ENCODE data around the gene KRTAP10-6.
"Not testable (repeated sequence)": the region's sequence is repeated elsewhere in the genome, so short reads cannot be mapped to it uniquely, and the experiment has no call there.

The KRTAP10-6 gene

DNA sequence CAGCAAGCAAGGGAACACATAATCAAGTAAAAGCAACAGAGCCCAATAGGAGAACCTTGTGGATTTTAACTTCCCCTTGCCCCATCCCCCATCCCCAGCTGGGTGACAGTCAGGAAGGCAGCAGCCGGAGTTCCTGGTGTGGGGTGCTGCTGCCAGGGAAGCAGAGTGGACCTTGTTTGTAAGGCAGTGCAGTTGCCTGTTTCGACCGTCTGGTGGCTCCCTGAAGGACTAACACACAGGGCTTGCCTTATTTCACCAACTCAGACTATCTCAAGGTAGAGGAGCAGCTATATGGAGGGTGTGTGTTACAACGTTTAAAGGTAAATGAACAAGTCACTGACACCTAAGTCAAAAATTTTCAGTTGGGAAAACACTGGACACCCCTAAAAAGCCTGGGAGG lies 26.2 kb upstream of the KRTAP10-6 start:
- peak in 1 of 56 donors; percentile 4 for DNase-seq

- DNase-seq = no peak
These were observed 24.8 kb upstream of the KRTAP10-6 start for GRCh38 chr21:44617071-44617501.

DNA sequence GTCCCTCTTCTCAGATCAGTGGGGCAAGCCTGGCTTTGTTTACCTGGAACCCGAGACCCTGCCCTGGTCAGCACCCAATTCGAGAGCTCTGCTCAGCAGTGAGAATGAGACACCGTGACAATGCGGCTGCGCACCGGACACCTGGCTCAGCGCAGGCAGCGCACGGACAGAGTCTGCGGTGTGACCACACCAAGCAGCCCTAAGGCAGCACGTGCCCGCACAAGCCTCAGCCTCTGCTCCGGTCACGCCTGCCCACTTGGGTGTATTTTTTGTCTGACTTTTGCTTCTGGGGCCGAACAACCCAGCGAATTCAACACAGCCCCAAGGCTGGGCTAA lies 24.3 kb upstream of the KRTAP10-6 start:
- no peak for DNase-seq

DNA sequence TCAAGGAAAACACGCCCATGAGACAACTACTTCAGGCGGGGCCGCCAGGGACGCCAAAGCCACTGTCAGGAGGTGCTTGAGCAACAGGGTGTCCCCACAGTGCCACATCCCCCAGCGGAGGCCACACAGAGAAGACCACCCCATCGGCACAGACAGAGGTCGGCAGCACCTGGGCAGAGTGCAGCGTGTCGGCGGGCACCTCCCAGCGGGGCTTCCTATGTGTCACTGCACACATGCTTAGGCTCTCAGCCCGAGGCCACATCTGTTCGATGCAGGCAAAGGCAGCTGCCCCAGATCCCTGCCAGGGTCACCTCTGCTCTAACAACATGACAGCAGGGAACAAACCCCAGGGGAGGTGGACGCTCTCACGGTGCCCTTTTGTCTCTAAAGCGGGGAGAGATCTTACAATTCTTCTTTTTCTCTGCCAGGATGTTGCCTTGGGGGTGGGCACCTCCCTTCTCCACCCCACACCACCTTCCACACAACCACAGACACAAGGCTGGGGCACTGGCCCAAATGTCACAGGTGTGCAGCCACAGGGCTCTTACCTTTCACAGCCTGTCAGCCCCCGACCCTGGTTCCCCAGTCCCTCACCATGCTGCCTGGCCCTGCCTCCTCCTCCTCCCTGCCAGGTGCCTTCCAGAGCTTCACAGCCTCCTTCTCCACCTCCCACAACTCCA lies 23.7 kb upstream of the KRTAP10-6 start:
- no peak for DNase-seq

- DNase-seq = no peak
These were observed 23.2 kb upstream of the KRTAP10-6 start for GRCh38 chr21:44615466-44615865.

- no peak for DNase-seq
These were observed 22.7 kb upstream of the KRTAP10-6 start for GRCh38 chr21:44614961-44615391.

GRCh38 chr21:44614161-44614631 lies 21.9 kb upstream of the KRTAP10-6 start:
- DNase-seq = no peak

GRCh38 chr21:44613386-44614155 lies 21.3 kb upstream of the KRTAP10-6 start:
- no peak for DNase-seq

DNA sequence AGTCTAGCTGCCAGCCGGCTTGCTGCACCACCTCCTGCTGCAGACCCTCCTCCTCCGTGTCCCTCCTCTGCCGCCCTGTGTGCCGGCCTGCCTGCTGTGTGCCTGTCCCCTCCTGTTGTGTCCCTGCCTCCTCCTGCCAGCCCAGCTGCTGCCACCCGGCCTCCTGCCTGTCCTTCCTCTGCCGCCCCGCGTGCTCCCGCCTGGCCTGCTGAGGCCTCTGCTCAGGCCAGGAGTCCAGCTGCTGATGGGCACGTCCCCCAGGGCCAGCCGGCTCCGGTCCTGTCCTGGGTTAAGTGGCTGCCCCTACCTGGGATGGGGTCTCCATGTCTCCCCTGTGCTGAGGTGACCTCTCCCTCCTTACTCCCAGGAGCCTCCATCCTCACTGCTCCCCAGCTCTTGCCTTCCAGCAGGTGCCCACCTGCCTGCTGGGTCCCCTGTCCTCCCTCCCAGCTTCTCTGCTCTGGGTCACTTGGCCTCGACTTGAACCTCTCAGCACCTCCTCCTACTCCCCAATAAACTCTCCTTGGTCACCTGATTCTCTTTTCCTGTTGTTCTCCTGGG lies 20.4 kb upstream of the KRTAP10-6 start:
- no peak for DNase-seq

DNA sequence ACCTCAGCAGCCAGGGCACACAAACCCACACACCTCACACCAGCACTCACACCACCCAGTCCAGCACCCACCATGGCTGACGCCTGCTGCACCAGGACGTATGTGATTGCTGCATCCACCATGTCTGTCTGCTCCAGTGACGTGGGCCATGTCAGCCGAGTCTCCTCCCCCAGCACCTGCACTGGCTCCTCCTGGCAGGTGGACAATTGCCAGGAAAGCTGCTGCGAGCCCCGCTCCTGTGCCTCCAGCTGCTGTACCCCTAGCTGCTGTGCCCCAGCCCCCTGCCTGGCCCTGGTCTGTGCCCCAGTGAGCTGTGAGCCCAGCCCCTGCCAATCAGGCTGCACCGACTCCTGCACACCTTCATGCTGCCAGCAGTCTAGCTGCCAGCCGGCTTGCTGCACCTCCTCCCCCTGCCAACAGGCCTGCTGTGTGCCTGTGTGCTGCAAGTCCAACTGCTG lies 19.8 kb upstream of the KRTAP10-6 start, which contains the start of gene KRTAP10-8:
TSS of gene KRTAP10-8 (plus strand) at position 51 of the 458 bp plus-strand sequence. CDS start at position 73, 22 bp downstream.
- no peak for DNase-seq

- DNase-seq = no peak
These were observed 19.2 kb upstream of the KRTAP10-6 start for GRCh38 chr21:44611551-44611950.

GRCh38 chr21:44610157-44610843 lies 18.0 kb upstream of the KRTAP10-6 start:
- DNase-seq = not testable (repeated sequence)

GRCh38 chr21:44609193-44609592 lies 16.9 kb upstream of the KRTAP10-6 start:
- DNase-seq = no peak

DNA sequence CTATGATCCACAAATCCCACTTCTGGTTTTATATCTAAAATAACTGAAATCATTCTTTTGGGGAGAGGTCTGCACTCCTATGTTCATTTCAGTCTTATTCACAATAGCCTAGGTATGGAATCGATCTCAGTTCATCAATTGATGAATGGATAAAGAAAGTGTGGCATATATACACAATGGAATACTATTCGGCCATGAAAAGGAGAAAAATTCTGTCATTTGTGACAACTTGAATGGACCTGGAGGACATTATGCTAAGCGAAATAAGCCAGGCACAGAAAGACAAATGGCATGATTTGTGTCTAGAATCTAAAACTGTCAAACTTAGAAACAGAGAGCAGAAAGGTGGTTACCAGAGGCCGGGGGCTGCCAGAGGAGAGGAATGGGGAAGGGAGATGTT lies 14.2 kb upstream of the KRTAP10-6 start:
- DNase-seq = no peak

- DNase-seq = no peak
These were observed 11.6 kb upstream of the KRTAP10-6 start for GRCh38 chr21:44603911-44604310.

DNA sequence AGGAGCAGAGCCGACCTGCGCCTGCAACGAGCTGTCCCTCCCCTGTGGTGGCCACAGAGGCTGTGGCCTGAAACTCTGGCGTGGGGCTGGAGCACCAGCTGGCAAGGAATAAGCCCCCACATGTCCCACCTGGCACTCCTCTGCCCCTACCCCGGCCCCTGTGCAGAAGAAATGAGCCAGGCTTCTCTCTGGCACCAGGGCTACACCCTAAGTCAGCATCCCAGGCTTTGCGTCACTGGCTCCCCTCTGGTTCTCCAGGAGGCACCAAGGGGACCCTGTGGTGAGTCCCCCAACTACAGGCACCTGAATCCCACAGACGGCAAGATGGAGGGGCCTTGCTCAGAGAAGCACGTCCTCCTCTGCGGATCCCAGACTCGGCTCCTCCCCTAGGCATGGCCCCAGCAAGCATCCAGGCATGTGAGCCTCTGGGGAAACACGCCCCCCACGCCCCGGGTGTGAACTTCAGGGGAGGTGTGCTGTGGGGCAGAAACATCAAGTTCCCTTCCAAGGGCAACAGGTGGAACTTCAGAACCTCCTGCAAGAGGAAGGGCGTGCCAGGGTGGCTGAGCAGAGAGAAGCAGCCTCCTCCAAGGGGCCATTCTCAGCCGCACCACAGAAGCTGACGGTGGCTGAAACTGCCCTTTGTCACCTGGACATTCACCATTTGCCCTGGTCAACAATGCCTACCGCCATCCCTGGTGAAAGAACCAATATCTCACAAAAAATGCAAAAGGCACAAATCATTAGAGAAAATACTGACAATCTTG lies 11.0 kb upstream of the KRTAP10-6 start:
- DNase-seq = no peak

GRCh38 chr21:44602463-44602850 lies 10.2 kb upstream of the KRTAP10-6 start:
- no peak for DNase-seq

DNA sequence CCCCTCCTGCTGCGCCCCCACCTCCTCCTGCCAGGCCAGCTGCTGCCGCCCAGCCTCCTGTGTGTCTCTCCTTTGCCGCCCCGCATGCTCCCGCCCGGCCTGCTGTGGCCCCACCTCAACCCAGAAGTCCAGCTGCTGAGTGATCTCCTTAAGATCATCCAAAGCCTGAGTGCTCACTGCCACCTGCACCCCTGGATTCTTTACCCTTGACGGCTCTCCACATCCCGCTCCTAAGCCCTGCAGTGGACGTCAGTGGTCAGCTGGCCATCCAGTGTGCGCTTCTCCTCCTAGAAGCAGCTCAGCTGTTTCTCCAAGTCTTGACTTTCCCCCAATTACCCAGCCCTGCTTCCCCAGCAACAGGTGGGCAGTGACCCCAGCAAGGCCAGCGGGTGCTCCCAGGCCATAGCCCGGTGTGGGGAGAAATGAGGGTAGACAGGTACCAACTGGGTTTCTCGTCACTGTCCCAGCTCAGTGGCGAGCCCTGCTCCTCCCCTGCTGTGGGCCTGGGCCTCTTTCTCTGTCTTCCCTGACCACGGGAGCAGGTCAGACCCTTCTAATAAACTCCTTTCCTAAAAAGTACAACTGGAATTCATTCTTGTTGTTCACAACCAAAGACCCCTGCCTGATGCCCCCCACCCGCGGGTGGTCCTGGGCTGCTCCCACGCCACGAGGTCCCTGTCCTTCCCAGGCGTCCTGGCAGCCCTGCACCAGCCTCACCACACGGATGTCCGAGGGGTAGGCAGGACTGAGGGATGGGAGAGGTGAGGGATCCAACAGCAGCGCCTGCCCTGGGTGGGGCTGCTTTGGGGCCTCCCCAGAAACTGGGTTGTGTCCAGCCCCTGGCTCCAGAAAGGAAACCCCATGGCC lies 9.5 kb upstream of the KRTAP10-6 start:
- DNase-seq = no peak

- DNase-seq = not testable (repeated sequence)
These were observed 8.8 kb upstream of the KRTAP10-6 start for GRCh38 chr21:44601091-44601490.

All from nucleus accumbens (tissue), 56 donors.